Measurements from ENCODE around the gene SSNA1. TPM values are rescaled to one million over a fixed set of nuclear protein-coding genes. Genes with fewer than 3 reads are reported as not detected.

Gene SSNA1
- total and polyA plus RNA-seq, 9 donors: 1.6 to 60.7 (median 44.5) TPM

GRCh38 chr9:137173796-137174664 lies 14.4 kb upstream of the SSNA1 start:
- Histone ChIP-seq H3K4me3 (no peak overlapping the region), H3K27ac (no peak overlapping the region), H3K36me3 (no peaks in the 10 kb centered on the region), H3K9me3 (no peaks in the 10 kb centered on the region), H3K4me1 (ENCODE audit: insufficient read depth) (peaks cover 5% of the 10 kb centered on the region), H3K27me3 (peaks cover 2% of the 10 kb centered on the region)
- DNase-seq: no peak
- 70 to 84% (median 80%) methylated on average over 44 to 45 of the region's 45 CpGs for WGBS, 3 donors
- no peak for TF ChIP-seq EP300 (IDR thresholded peaks at IDR 0.05)
- no peak for TF ChIP-seq POLR2A (IDR thresholded peaks at IDR 0.05)
- TF ChIP-seq CTCF (IDR thresholded peaks at IDR 0.05): no peak
- intact Hi-C loops (cut with DNase I): no loop called here

GRCh38 chr9:137174722-137175293 lies 13.7 kb upstream of the SSNA1 start:
- intact Hi-C loops (cut with DNase I): no loop called here

GRCh38 chr9:137175345-137175961 lies 13.0 kb upstream of the SSNA1 start:
- Histone ChIP-seq H3K4me3 (no peak overlapping the region), H3K9me3 (no peaks in the 10 kb centered on the region), H3K27ac (no peak overlapping the region), H3K4me1 (ENCODE audit: insufficient read depth) (no peaks in the 10 kb centered on the region), H3K36me3 (no peaks in the 10 kb centered on the region), H3K27me3 (no peaks in the 10 kb centered on the region)
- DNase-seq: no peak
- 25 to 48% (median 39%) methylated on average over 24 to 33 of the region's 33 CpGs for WGBS, 3 donors
- intact Hi-C loops (cut with DNase I): no loop called here
- TF ChIP-seq POLR2A (IDR thresholded peaks at IDR 0.05) (no peak), CTCF (IDR thresholded peaks at IDR 0.05) (no peak), EP300 (IDR thresholded peaks at IDR 0.05) (no peak)

More at GRCh38 chr9:137174722-137175293, 13.7 kb upstream of the SSNA1 start:
- H3K27me3 ChIP-seq: no peaks in the 10 kb centered on the region
- whole genome bisulfite sequencing, 3 donors: 23 to 66% (median 45%) methylated on average over 7 to 34 of the region's 34 CpGs
- H3K36me3 ChIP-seq: no peaks in the 10 kb centered on the region
- no peaks in the 10 kb centered on the region for H3K9me3 ChIP-seq
- no peaks in the 10 kb centered on the region for H3K4me1 ChIP-seq (ENCODE audit: insufficient read depth)
- no peak for DNase-seq
- no peak for TF ChIP-seq EP300 (IDR thresholded peaks at IDR 0.05)
- TF ChIP-seq CTCF (IDR thresholded peaks at IDR 0.05): no peak
- no peak for TF ChIP-seq POLR2A (IDR thresholded peaks at IDR 0.05)
- H3K4me3 ChIP-seq: no peak overlapping the region
- H3K27ac ChIP-seq: no peak overlapping the region

- Histone ChIP-seq H3K4me1 (ENCODE audit: insufficient read depth) (no peaks in the 10 kb centered on the region), H3K4me3 (no peak overlapping the region), H3K36me3 (no peaks in the 10 kb centered on the region), H3K9me3 (no peaks in the 10 kb centered on the region), H3K27ac (no peak overlapping the region), H3K27me3 (no peaks in the 10 kb centered on the region)
- no peak for DNase-seq
- intact Hi-C loops (cut with DNase I): no loop called here
- WGBS, 3 donors: 47 to 55% (median 51%) methylated on average over 17 of the region's 17 CpGs
- TF ChIP-seq POLR2A (IDR thresholded peaks at IDR 0.05) (no peak), EP300 (IDR thresholded peaks at IDR 0.05) (no peak), CTCF (IDR thresholded peaks at IDR 0.05) (no peak)
These were observed 11.9 kb upstream of the SSNA1 start for GRCh38 chr9:137176302-137177182.

Data from ovary (tissue), 9 donors.